ENCODE data around the gene C3orf80.
"Not testable (repeated sequence)": the region's sequence is repeated elsewhere in the genome, so short reads cannot be mapped to it uniquely, and the experiment has no call there.

The C3orf80 gene

DNA sequence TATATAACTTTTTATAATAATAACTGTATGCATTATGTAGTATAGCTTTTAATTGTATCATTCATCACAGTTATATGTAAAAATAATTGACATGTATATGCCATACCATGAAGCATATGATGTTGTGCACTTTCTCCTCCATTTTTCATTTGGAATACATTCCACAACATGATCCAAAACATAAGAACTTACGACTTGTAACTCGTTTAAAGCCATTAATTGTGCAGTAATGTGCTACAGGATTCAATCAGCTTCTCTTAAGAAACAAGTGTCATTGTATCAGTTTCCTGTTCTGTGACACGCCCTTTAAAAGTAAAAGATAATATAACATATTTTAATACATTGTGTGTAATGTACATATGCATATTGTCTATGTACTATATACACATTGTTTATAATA, 2.2 kb downstream of the C3orf80 start:
- no peak overlapping the region for H3K9ac ChIP-seq (ENCODE audit: low read depth, low read length)
- no peaks in the 10 kb centered on the region for H3K4me1 ChIP-seq (ENCODE audit: insufficient read depth, low read length)
- H3K36me3 ChIP-seq (ENCODE audit: insufficient read depth, low read length) = no peaks in the 10 kb centered on the region
- H3K9me3 ChIP-seq (ENCODE audit: control insufficient read depth, insufficient read depth, low read length) = no peaks in the 10 kb centered on the region

GRCh38 chr3:160232014-160232413, 6.8 kb downstream of the C3orf80 start:
- H3K4me1 ChIP-seq (ENCODE audit: insufficient read depth, low read length) = no peaks in the 10 kb centered on the region

GRCh38 chr3:160240719-160241118, 15.5 kb downstream of the C3orf80 start:
- not testable (repeated sequence) for H3K36me3 ChIP-seq (ENCODE audit: insufficient read depth, low read length)

More at GRCh38 chr3:160232014-160232413, 6.8 kb downstream of the C3orf80 start:
- Histone ChIP-seq H3K9me3 (ENCODE audit: control insufficient read depth, insufficient read depth, low read length) (no peaks in the 10 kb centered on the region), H3K36me3 (ENCODE audit: insufficient read depth, low read length) (no peaks in the 10 kb centered on the region), H3K9ac (ENCODE audit: low read depth, low read length) (no peak overlapping the region)

DNA sequence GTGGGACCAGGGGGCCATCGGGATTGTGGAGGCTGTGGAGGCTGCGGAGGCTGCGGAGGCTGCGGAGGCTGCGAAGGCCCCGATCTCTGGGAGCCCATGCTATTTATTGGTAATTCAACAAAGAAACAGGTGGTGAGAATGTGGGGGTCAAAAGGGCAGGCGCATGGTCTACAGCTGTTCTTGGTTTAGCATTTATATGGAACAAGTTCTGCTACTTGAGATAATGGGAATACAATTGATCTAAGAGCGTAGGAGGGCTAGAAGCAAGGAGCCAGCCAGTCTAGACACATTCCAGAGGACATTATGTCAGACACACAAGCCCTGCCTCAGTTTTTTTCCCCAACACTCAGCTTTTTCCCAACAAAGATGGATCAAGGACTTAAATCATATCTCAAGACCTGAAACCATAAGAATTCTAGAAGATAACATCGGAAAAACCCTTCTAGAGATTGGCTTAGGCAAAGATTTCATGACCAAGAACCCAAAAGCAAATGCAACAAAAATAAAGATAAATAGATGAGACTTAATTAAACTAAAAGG, 20.1 kb downstream of the C3orf80 start:
- no peaks in the 10 kb centered on the region; the same call in 1 of the 2 replicates for H3K9me3 ChIP-seq (ENCODE audit: control insufficient read depth, insufficient read depth, low read length)
- no peaks in the 10 kb centered on the region for H3K36me3 ChIP-seq (ENCODE audit: insufficient read depth, low read length)
- H3K9ac ChIP-seq (ENCODE audit: low read depth, low read length) = no peak overlapping the region
- no peaks in the 10 kb centered on the region for H3K4me1 ChIP-seq (ENCODE audit: insufficient read depth, low read length)

More at GRCh38 chr3:160240719-160241118, 15.5 kb downstream of the C3orf80 start:
- not testable (repeated sequence) for H3K9me3 ChIP-seq (ENCODE audit: control insufficient read depth, insufficient read depth, low read length); H3K9ac ChIP-seq (ENCODE audit: low read depth, low read length); H3K4me1 ChIP-seq (ENCODE audit: insufficient read depth, low read length)

DNA sequence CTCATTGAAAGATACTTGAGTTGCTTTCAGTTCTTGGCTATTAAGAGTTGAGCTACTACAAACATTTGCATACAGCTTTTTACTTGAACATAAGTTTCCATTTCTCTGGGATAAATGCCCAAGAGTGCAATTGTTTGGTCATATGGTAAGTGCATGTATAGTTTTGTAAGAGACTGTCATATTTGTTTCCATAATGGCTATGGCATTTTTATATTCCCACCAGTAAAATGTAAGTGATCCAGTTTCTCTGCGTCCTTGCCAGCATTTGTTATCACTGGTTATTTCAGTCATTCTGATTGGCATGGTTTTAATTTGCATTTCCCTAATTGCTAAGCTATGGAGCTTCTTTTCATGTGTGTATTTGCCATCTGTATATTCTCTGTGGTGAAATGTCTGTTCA, 22.5 kb downstream of the C3orf80 start:
- Histone ChIP-seq H3K4me1 (ENCODE audit: insufficient read depth, low read length) (no peaks in the 10 kb centered on the region), H3K9me3 (ENCODE audit: control insufficient read depth, insufficient read depth, low read length) (no peaks in the 10 kb centered on the region), H3K36me3 (ENCODE audit: insufficient read depth, low read length) (no peaks in the 10 kb centered on the region), H3K9ac (ENCODE audit: low read depth, low read length) (no peak overlapping the region)

DNA sequence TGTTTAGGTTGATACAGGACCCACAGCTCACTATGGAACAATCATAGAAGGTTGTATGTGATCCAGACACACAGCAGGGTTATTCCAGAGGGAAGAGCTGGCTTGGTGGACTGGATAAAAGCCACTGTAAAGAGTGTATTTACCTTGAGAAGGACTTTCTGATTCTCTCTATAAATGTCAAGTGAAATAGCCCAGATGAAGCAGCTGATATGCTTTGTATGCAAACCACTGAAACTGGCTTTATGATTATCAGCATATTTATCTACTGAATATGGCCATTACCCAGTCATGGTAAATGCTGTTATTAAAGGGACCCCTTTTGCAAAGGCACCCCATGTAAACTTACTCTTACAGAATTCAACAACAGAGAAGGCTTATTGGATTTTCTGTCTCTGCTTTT, 28.1 kb downstream of the C3orf80 start:
- Histone ChIP-seq H3K4me1 (ENCODE audit: insufficient read depth, low read length) (no peaks in the 10 kb centered on the region), H3K9ac (ENCODE audit: low read depth, low read length) (no peak overlapping the region), H3K36me3 (ENCODE audit: insufficient read depth, low read length) (no peaks in the 10 kb centered on the region), H3K9me3 (ENCODE audit: control insufficient read depth, insufficient read depth, low read length) (no peaks in the 10 kb centered on the region)

GRCh38 chr3:160257606-160258005, 32.4 kb downstream of the C3orf80 start:
- Histone ChIP-seq H3K36me3 (ENCODE audit: insufficient read depth, low read length) (no peaks in the 10 kb centered on the region), H3K4me1 (ENCODE audit: insufficient read depth, low read length) (no peaks in the 10 kb centered on the region), H3K9ac (ENCODE audit: low read depth, low read length) (no peak overlapping the region), H3K9me3 (ENCODE audit: control insufficient read depth, insufficient read depth, low read length) (no peaks in the 10 kb centered on the region)

- Histone ChIP-seq H3K9ac (ENCODE audit: low read depth, low read length) (no peak overlapping the region), H3K36me3 (ENCODE audit: insufficient read depth, low read length) (no peaks in the 10 kb centered on the region), H3K4me1 (ENCODE audit: insufficient read depth, low read length) (no peaks in the 10 kb centered on the region), H3K9me3 (ENCODE audit: control insufficient read depth, insufficient read depth, low read length) (no peaks in the 10 kb centered on the region)
Observed at GRCh38 chr3:160259589-160259988, 34.4 kb downstream of the C3orf80 start.

DNA sequence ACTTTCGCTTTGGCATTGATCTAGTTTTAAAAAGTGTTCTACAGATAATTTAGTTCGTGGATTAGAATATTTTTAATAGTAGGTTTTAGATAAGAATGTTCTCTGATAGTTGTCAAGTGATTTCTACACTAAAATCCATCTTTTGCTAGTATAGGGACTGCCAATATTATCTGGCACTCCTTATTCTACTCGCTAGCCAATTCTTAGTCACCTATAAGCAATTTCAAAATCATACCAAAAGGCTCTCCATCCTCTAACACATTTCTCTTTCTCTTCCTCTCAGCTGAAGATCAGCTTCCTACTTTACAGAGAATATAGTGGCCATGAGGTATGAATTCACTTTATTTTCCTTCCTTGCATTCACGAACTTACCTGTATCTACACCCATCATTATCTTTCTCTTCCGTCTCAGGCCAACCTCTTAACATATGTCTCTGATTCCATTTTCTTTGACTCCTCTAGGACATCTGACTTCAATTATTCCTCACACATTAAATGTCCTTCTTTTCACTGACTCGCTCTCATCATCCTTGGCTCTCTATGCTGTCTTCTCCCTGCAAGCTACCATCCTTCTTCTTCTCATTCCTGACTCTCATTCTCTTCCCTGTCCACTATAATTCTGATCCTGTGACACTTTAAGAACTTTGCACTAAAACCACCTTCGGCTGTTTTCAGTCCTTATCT, 35.5 kb downstream of the C3orf80 start:
- no peaks in the 10 kb centered on the region for H3K4me1 ChIP-seq (ENCODE audit: insufficient read depth, low read length)
- H3K36me3 ChIP-seq (ENCODE audit: insufficient read depth, low read length) = no peaks in the 10 kb centered on the region
- H3K9ac ChIP-seq (ENCODE audit: low read depth, low read length) = no peak overlapping the region
- no peaks in the 10 kb centered on the region for H3K9me3 ChIP-seq (ENCODE audit: control insufficient read depth, insufficient read depth, low read length)

- no peaks in the 10 kb centered on the region for H3K36me3 ChIP-seq (ENCODE audit: insufficient read depth, low read length)
- H3K9ac ChIP-seq (ENCODE audit: low read depth, low read length) = no peak overlapping the region
- no peaks in the 10 kb centered on the region for H3K9me3 ChIP-seq (ENCODE audit: control insufficient read depth, insufficient read depth, low read length)
- H3K4me1 ChIP-seq (ENCODE audit: insufficient read depth, low read length) = no peaks in the 10 kb centered on the region
Observed at GRCh38 chr3:160265088-160265487, 39.9 kb downstream of the C3orf80 start.
